Testis (tissue), 3 donors: ENCODE results near the gene CITED1. TPM values are rescaled to one million over a fixed set of nuclear protein-coding genes. Genes with fewer than 3 reads are reported as not detected.

Source experiments
- DNase-seq: peaks from one replicate; pipeline ENCODE4 v3.0.0-alpha.2; 2019
- H3K27ac ChIP-seq, 2 donors: fragments of 200-600 bp; sonication (generic); one replicate each; pipeline ENCODE4 v1.5.1; 2019
- H3K27me3 ChIP-seq: fragments of 200-600 bp; sonication (generic); one replicate; pipeline ENCODE4 v1.5.1; 2019
- H3K36me3 ChIP-seq: fragments of 200-600 bp; sonication (generic); one replicate; pipeline ENCODE4 v1.5.1; 2017; ENCODE audit warnings: low read depth; ENCODE audit errors: missing control alignments
- H3K4me1 ChIP-seq: fragments of 200-600 bp; sonication (generic); one replicate; pipeline ENCODE4 v1.5.1; 2019
- H3K4me3 ChIP-seq, 2 donors: fragments of 200-600 bp; sonication (generic); one replicate each; pipeline ENCODE4 v1.5.1; 2017 to 2019
- H3K9me3 ChIP-seq: fragments of 200-600 bp; sonication (generic); one replicate; pipeline ENCODE4 v1.5.1; 2017
- POLR2A ChIP-seq: fragments of 450-650 bp; IDR thresholded peaks from one replicate; pipeline ENCODE4 v1.6.1; 2017; ENCODE audit warnings: antibody characterized with exemption, mild to moderate bottlenecking, moderate library complexity
- WGBS, 2 donors: methylation state at CpG; one replicate each; pipeline ENCODE4 v1.1.5; 2018; 5-methylcytosine and 5-hydroxymethylcytosine counted together
- intact Hi-C: fragments of 100-400 bp; cut with DNase I; formaldehyde crosslinking; loops from one replicate; pipeline ENCODE4 v1.15.1; 2023; ENCODE audit warnings: low total_unique reads
- polyA plus RNA-seq: library from polyadenylated mRNA; stranded (reverse); fragments of 350-450 nt; fragmentation: Illumina TruSeq; extraction: RNeasy Lipid Tissue Mini Kit (QIAGEN cat#74804); gene quantifications from one replicate; pipeline ENCODE4 v1.2.3, GENCODE V29; 2014; ENCODE audit warnings: low read depth, low replicate concordance; ENCODE audit not compliant: insufficient read depth
- total RNA-seq, 2 donors: library from RNA; depleted of rRNA; stranded (reverse); fragments of >200 nt; gene quantifications; one replicate each; pipeline ENCODE4 v1.2.3, GENCODE V29; 2016
- TF ChIP-seq, protein P1 (sequence below), 3 experiments: fragments of 450-650 bp in 2 of 3; fragments of 200-600 bp in 1 of 3; sonication (generic) in 1 of 3; IDR thresholded peaks; one replicate each; pipeline ENCODE4 v1.5.1; 2016 to 2019; ENCODE audit warnings: antibody characterized with exemption in 3 of 3, mild to moderate bottlenecking in 2 of 3, moderate library complexity in 1 of 3

CITED1 gene
- total and polyA plus RNA-seq, 3 donors from 2014 or later, result 323 to 593 (median 439) TPM

DNA sequence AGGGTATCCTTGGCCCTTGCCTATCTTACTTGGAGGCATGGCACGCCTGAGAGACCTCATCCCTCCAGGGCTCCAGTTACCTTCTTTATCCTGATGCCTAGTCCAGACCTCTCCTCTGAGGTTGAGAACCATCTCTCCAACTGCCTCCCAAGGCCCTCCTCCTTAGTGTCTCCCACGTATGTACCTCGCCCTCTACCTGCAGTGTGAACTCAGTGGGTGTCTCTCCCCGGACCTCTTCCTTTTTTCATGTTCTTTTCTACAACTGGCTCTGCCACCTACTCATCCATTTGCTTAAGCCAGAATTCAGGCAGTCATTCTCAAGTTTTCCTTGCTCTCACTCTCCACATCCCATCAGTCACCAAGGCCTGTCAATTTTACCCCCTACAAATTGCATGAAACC is 45.3 kb downstream of the CITED1 start:
- 89 to 98% methylated on average over 4 of the region's 4 CpGs for WGBS, 2 donors
- no peaks in the 10 kb centered on the region for H3K27me3 ChIP-seq

DNA sequence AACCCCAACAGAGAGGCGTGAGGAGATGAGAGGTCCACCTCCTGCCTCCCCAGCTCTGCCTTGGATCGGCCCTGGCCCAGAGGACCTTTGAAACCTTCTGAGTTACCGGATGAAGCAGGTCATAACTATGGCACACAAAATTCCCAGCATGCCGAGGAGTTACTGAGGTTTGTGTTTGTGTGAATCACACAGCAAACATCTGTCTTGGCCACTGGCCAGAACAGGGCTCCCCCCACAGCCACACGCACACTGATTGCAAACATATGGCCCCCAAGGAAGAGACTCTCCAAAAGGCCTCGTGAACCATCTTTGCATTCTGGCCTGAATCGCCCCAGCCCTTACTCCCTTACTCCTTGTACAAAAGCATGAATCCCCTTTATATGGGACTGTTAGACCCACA is 47.5 kb downstream of the CITED1 start:
- no peaks in the 10 kb centered on the region for H3K36me3 ChIP-seq
- H3K27me3 ChIP-seq, result no peaks in the 10 kb centered on the region
- no peak for DNase-seq
- TF ChIP-seq, protein P1, sequence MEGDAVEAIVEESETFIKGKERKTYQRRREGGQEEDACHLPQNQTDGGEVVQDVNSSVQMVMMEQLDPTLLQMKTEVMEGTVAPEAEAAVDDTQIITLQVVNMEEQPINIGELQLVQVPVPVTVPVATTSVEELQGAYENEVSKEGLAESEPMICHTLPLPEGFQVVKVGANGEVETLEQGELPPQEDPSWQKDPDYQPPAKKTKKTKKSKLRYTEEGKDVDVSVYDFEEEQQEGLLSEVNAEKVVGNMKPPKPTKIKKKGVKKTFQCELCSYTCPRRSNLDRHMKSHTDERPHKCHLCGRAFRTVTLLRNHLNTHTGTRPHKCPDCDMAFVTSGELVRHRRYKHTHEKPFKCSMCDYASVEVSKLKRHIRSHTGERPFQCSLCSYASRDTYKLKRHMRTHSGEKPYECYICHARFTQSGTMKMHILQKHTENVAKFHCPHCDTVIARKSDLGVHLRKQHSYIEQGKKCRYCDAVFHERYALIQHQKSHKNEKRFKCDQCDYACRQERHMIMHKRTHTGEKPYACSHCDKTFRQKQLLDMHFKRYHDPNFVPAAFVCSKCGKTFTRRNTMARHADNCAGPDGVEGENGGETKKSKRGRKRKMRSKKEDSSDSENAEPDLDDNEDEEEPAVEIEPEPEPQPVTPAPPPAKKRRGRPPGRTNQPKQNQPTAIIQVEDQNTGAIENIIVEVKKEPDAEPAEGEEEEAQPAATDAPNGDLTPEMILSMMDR (IDR thresholded peaks at IDR 0.05), result no peak
- TF ChIP-seq POLR2A, result no peak
- no peak overlapping the region for H3K4me3 ChIP-seq
- H3K27ac ChIP-seq, result no peak overlapping the region
- 88% methylated on average over 4 to 6 of the region's 7 CpGs for WGBS, 2 donors
- intact Hi-C loops, result no loop called here
- no peaks in the 10 kb centered on the region for H3K4me1 ChIP-seq
- H3K9me3 ChIP-seq, result no peaks in the 10 kb centered on the region

More for the DNA sequence above, 45.3 kb downstream of the CITED1 start:
- intact Hi-C loops, result no loop called here
- Histone ChIP-seq H3K36me3 (no peaks in the 10 kb centered on the region), H3K9me3 (no peaks in the 10 kb centered on the region), H3K4me1 (no peaks in the 10 kb centered on the region), H3K27ac (no peak overlapping the region), H3K4me3 (no peak overlapping the region)
- no peak for DNase-seq
- TF ChIP-seq POLR2A, result no peak
- TF ChIP-seq, protein P1 (IDR thresholded peaks at IDR 0.05), result no peak

DNA sequence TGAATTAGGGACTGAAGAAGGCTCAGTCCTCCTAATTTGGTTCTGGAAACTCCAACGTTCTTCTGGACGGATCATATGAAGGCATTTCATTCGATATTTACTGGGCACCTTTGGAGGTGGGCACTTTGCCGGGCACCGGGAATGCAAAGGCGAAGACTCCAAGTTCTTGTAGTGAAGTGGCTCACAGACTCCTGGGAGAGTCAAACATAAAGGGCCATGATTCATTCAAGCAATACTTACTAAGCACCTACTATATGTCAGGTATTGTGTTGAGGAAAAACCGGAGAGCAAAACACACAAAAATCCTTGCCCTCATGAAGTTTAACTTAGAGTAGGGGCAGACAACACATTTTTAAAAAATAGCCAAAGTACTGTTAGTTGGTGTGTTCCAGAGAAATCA is 49.9 kb downstream of the CITED1 start:
- no peaks in the 10 kb centered on the region for H3K36me3 ChIP-seq
- TF ChIP-seq, protein P1 (IDR thresholded peaks at IDR 0.05), result no peak
- WGBS, 2 donors, result 80 to 81% methylated on average over 7 of the region's 7 CpGs
- H3K27me3 ChIP-seq, result no peaks in the 10 kb centered on the region
- no peak overlapping the region for H3K4me3 ChIP-seq
- no peak overlapping the region for H3K27ac ChIP-seq
- H3K9me3 ChIP-seq, result no peaks in the 10 kb centered on the region
- DNase-seq, result no peak
- no peaks in the 10 kb centered on the region for H3K4me1 ChIP-seq
- intact Hi-C loops, result no loop called here

DNA sequence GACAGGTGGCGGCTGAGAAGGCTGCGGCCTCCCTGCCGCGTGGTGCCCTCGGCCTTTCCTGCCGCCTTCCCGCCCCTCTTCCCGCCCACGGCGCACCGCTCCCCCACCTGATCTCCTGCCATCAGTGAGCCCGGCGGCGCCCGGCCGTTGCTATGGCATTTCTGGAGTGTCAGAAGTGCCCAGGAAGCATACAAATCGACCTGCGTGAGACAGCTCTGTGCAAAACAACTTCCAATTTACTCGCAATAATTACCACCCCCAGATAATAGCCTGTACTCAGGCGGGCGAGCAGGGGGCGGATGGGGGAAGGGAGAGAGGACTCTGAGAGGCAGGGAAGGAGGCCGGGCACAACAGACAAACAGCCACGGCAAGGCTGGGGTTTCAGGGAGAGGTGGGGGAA is 50.3 kb downstream of the CITED1 start:
- Histone ChIP-seq H3K27ac (no peak overlapping the region), H3K9me3 (no peaks in the 10 kb centered on the region), H3K27me3 (no peaks in the 10 kb centered on the region), H3K36me3 (no peaks in the 10 kb centered on the region), H3K4me3 (no peak overlapping the region), H3K4me1 (no peaks in the 10 kb centered on the region)
- DNase-seq, result peak; percentile 21
- 25 to 33% methylated on average over 14 to 20 of the region's 24 CpGs for WGBS, 2 donors
- intact Hi-C loops, result no loop called here
- TF ChIP-seq POLR2A, result no peak
- TF ChIP-seq, protein P1 (IDR thresholded peaks at IDR 0.05), result no peak

DNA sequence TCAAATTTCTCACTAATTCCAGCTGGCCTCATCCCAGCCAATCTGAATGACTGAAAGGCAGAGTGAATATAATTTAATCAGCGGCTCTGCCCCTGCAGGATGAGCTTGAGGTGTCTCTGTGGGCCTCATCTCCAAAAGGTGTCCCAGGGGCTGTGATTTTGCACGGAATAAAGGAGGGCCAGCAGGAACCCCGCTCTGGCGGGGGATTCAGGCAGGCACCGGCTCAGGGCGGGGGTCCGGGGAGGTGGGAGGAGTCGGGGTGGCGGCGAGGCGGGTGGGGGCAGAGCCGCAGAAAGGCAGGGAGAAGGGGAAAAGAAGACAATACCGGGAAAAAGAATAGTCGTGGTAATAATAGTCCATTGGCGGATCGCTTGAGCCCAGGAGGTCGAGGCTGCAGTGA is 50.9 kb downstream of the CITED1 start:
- WGBS, 2 donors, result 26 to 30% methylated on average over 2 to 17 of the region's 17 CpGs
- no peaks in the 10 kb centered on the region for H3K4me1 ChIP-seq
- H3K27me3 ChIP-seq, result no peaks in the 10 kb centered on the region
- no peak overlapping the region for H3K27ac ChIP-seq
- no peaks in the 10 kb centered on the region for H3K9me3 ChIP-seq
- TF ChIP-seq POLR2A, result no peak
- TF ChIP-seq, protein P1 (IDR thresholded peaks at IDR 0.05), result no peak
- H3K36me3 ChIP-seq, result no peaks in the 10 kb centered on the region
- intact Hi-C loops, result no loop called here
- no peak overlapping the region for H3K4me3 ChIP-seq
- DNase-seq, result no peak
